GM12872 (cell line): ENCODE results near the gene FBXO5.
A peak's percentile ranks its signal among the peaks of the same experiment; 100 is the strongest.

Experiments
- CTCF ChIP-seq: IDR thresholded peaks from 3 replicates; pipeline ENCODE4 v1.5.1; 2011; ENCODE audit warnings: low read depth, mild to moderate bottlenecking, low read length, moderate library complexity; ENCODE audit not compliant: insufficient read depth

The FBXO5 gene

GRCh38 chr6:153002613-153003365 is 19.9 kb upstream of the FBXO5 start, which contains the start of gene MTRF1L:
MTRF1L (minus strand) TSS chr6:153002709; CDS start chr6:153002685, 24 bp downstream.
- TF ChIP-seq CTCF, result no peak

GRCh38 chr6:153001767-153002612 is 19.1 kb upstream of the FBXO5 start:
- TF ChIP-seq CTCF, result no peak

GRCh38 chr6:153000243-153000642 is 17.4 kb upstream of the FBXO5 start:
- TF ChIP-seq CTCF, result no peak

GRCh38 chr6:152993847-152994246 is 11.0 kb upstream of the FBXO5 start:
- TF ChIP-seq CTCF, result no peak

GRCh38 chr6:152993431-152993830 is 10.6 kb upstream of the FBXO5 start:
- peak; percentile 33; the same call in 1 of the 3 replicates for TF ChIP-seq CTCF

- no peak for TF ChIP-seq CTCF
These were observed 4.1 kb upstream of the FBXO5 start for GRCh38 chr6:152986978-152987377.

GRCh38 chr6:152984513-152984872 is 1.7 kb upstream of the FBXO5 start:
- TF ChIP-seq CTCF, result no peak
